HepG2 (cell line): ENCODE data around the gene TBL3. TPM values are rescaled to one million over a fixed set of nuclear protein-coding genes. Genes with fewer than 3 reads are reported as not detected.

ENCODE experiments used
- CHCHD3 ChIP-seq: sonication (generic); formaldehyde crosslinking; IDR thresholded peaks from 2 replicates; pipeline ENCODE4 v1.8.0; 2022; ENCODE audit warnings: mild to moderate bottlenecking, missing genetic modification reagents, moderate library complexity
- DR1 ChIP-seq: sonication (generic); formaldehyde crosslinking; IDR thresholded peaks from 2 replicates; pipeline ENCODE4 v1.8.0; 2021; ENCODE audit warnings: mild to moderate bottlenecking, missing genetic modification reagents, inconsistent platforms
- KAT7 ChIP-seq: IDR thresholded peaks from 2 replicates; pipeline ENCODE4 v1.6.1; 2018; ENCODE audit warnings: borderline replicate concordance, missing compliant biosample characterization
- PAWR ChIP-seq: sonication (generic); formaldehyde crosslinking; IDR thresholded peaks from 2 replicates; pipeline ENCODE4 v1.4.0; 2020; ENCODE audit warnings: missing genetic modification reagents, mild to moderate bottlenecking, borderline replicate concordance
- POLR2AphosphoS5 ChIP-seq: IDR thresholded peaks from 2 replicates; pipeline ENCODE4 v1.6.1; 2012; ENCODE audit warnings: low read depth, low read length
- THAP11 ChIP-seq: IDR thresholded peaks from 2 replicates; pipeline ENCODE4 v1.6.1; 2016; ENCODE audit warnings: missing biosample characterization, missing genetic modification reagents
- ZNF350 ChIP-seq: sonication (generic); formaldehyde crosslinking; IDR thresholded peaks from 2 replicates; pipeline ENCODE4 v1.4.0; 2020; ENCODE audit warnings: mild to moderate bottlenecking, low read depth, missing genetic modification reagents, borderline replicate concordance
- ZNF598 ChIP-seq: sonication (generic); formaldehyde crosslinking; IDR thresholded peaks from 2 replicates; pipeline ENCODE4 v1.5.1; 2020; ENCODE audit warnings: mild to moderate bottlenecking, missing genetic modification reagents, borderline replicate concordance
- ZNF614 ChIP-seq: IDR thresholded peaks from 2 replicates; pipeline ENCODE4 v1.6.1; 2018; ENCODE audit warnings: missing biosample characterization, missing genetic modification reagents, inconsistent platforms, borderline replicate concordance
- ZNF747 ChIP-seq: sonication (generic); formaldehyde crosslinking; IDR thresholded peaks from 2 replicates; pipeline ENCODE4 v1.8.1; 2023; ENCODE audit warnings: missing genetic modification reagents, mild to moderate bottlenecking, borderline replicate concordance
- polyA plus RNA-seq, 8 experiments: library from polyadenylated mRNA; depleted of rRNA in 3 of 8; stranded (reverse) in 7 of 8; unstranded in 1 of 8; fragments of >200 nt; fragmentation: Illumina TruSeq in 4 of 8; extraction: Trizol in 4 of 8; gene quantifications; 2 replicates each; pipeline versions ENCODE4 v1.2.1 to v1.2.3, GENCODE V29; 2011 to 2016; ENCODE audit warnings: low read depth in 4 of 8, missing spikeins in 1 of 8, mixed read lengths in 1 of 8; ENCODE audit not compliant: insufficient read depth in 1 of 8
- total RNA-seq, 5 experiments: library from RNA; depleted of rRNA; stranded (reverse); fragments of >200 nt; fragmentation: Illumina TruSeq; extraction: Trizol; gene quantifications; 2 replicates each; pipeline ENCODE4 v1.2.3, GENCODE V29; 2016; ENCODE audit warnings: low read depth in 1 of 5
- TF ChIP-seq, protein P1 (sequence below): sonication (generic); formaldehyde crosslinking; IDR thresholded peaks from 2 replicates; pipeline ENCODE4 v1.8.1; 2023; ENCODE audit warnings: missing genetic modification reagents, mild to moderate bottlenecking, borderline replicate concordance
- TF ChIP-seq, protein P2 (sequence below): sonication (generic); formaldehyde crosslinking; IDR thresholded peaks from 2 replicates; pipeline ENCODE4 v1.8.1; 2023; ENCODE audit warnings: mild to moderate bottlenecking, missing genetic modification reagents
- TF ChIP-seq, protein P3 (sequence below): sonication (generic); formaldehyde crosslinking; IDR thresholded peaks from 2 replicates; pipeline ENCODE4 v1.8.0; 2022; ENCODE audit warnings: missing genetic modification reagents, mild to moderate bottlenecking, moderate library complexity, borderline replicate concordance
- TF ChIP-seq, protein P4 (sequence below): sonication (generic); formaldehyde crosslinking; IDR thresholded peaks from 2 replicates; pipeline ENCODE4 v1.4.0; 2020; ENCODE audit warnings: missing genetic modification reagents, mild to moderate bottlenecking, borderline replicate concordance
- TF ChIP-seq, protein P5 (sequence below): sonication (generic); formaldehyde crosslinking; IDR thresholded peaks from 2 replicates; pipeline ENCODE4 v1.5.0; 2020; ENCODE audit warnings: missing genetic modification reagents
- TF ChIP-seq, protein P6 (sequence below): sonication (generic); formaldehyde crosslinking; IDR thresholded peaks from 2 replicates; pipeline ENCODE4 v1.5.0; 2020; ENCODE audit warnings: missing genetic modification reagents
- TF ChIP-seq, protein P7 (sequence below): sonication (generic); formaldehyde crosslinking; IDR thresholded peaks from 2 replicates; pipeline ENCODE4 v1.5.1; 2020; ENCODE audit warnings: mild to moderate bottlenecking, missing genetic modification reagents, borderline replicate concordance

TBL3 gene
- total and polyA plus RNA-seq, 2 of the 13 experiments (the other 11 are each of a cell fraction or from before 2014, with no cell fraction given) = 16.8 to 38.0 TPM

DNA sequence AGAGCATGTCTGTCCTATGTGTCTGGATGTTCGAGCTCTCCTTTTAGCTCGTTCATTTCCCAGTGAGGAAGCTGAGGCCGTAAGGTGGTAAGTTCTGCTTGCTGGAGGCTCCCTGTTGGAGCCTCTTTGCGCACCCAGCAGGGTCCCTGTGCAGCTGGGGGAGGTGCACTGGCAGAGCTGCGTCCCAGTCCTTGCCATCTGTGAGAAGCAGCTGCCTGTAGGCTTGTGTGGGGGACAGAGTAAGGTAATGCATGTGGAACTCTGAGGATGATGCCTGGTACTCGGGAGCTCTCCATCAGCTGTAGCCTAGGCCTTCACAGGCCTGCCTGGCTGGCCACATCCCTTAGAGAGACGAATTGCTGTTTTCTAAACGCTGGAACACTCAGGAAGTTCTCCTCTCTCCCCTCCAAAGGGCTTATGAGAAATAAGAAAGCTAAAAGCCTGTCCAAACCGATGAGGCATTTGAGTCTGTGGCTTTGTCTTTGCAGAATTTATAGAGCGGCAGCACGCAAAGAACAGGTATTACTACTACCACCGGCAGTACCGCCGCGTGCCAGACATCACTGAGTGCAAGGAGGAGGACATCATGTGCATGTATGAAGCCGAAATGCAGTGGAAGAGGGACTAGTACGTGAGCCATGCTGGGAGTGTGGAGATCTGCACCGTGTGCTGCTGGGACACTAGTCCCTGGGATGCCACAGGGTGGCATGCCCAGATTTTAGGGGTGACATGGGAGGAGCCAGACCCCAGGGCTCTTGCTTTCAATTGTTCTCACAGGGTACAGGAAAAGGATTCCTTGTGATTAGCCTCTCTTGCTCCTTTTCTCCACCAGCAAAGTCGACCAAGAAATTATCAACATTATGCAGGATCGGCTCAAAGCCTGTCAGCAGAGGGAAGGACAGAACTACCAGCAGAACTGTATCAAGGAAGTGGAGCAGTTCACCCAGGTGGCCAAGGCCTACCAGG, 10.9 kb upstream of the TBL3 start (continued):
- TF ChIP-seq, protein P1, sequence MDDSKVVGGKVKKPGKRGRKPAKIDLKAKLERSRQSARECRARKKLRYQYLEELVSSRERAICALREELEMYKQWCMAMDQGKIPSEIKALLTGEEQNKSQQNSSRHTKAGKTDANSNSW (CRISPR knock-in tag) = no peak
- TF ChIP-seq ZNF350 (CRISPR knock-in tag) (no peak), ZNF614 (CRISPR knock-in tag) (no peak), POLR2AphosphoS5 (peak; percentile 59), KAT7 (no peak), THAP11 (CRISPR knock-in tag) (0 out of 2 replicates have a peak, but pooled peaks have one; percentile 34), ZNF598 (CRISPR knock-in tag) (no peak), PAWR (no peak), DR1 (CRISPR knock-in tag) (no peak), CHCHD3 (no peak), ZNF747 (CRISPR knock-in tag) (no peak)
- TF ChIP-seq, protein P2, sequence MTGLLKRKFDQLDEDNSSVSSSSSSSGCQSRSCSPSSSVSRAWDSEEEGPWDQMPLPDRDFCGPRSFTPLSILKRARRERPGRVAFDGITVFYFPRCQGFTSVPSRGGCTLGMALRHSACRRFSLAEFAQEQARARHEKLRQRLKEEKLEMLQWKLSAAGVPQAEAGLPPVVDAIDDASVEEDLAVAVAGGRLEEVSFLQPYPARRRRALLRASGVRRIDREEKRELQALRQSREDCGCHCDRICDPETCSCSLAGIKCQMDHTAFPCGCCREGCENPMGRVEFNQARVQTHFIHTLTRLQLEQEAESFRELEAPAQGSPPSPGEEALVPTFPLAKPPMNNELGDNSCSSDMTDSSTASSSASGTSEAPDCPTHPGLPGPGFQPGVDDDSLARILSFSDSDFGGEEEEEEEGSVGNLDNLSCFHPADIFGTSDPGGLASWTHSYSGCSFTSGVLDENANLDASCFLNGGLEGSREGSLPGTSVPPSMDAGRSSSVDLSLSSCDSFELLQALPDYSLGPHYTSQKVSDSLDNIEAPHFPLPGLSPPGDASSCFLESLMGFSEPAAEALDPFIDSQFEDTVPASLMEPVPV (CRISPR knock-in tag) = no peak; the same call in 1 of the 2 replicates
- TF ChIP-seq, protein P3, sequence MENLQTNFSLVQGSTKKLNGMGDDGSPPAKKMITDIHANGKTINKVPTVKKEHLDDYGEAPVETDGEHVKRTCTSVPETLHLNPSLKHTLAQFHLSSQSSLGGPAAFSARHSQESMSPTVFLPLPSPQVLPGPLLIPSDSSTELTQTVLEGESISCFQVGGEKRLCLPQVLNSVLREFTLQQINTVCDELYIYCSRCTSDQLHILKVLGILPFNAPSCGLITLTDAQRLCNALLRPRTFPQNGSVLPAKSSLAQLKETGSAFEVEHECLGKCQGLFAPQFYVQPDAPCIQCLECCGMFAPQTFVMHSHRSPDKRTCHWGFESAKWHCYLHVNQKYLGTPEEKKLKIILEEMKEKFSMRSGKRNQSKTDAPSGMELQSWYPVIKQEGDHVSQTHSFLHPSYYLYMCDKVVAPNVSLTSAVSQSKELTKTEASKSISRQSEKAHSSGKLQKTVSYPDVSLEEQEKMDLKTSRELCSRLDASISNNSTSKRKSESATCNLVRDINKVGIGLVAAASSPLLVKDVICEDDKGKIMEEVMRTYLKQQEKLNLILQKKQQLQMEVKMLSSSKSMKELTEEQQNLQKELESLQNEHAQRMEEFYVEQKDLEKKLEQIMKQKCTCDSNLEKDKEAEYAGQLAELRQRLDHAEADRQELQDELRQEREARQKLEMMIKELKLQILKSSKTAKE (CRISPR knock-in tag) = no peak
- TF ChIP-seq, protein P4, sequence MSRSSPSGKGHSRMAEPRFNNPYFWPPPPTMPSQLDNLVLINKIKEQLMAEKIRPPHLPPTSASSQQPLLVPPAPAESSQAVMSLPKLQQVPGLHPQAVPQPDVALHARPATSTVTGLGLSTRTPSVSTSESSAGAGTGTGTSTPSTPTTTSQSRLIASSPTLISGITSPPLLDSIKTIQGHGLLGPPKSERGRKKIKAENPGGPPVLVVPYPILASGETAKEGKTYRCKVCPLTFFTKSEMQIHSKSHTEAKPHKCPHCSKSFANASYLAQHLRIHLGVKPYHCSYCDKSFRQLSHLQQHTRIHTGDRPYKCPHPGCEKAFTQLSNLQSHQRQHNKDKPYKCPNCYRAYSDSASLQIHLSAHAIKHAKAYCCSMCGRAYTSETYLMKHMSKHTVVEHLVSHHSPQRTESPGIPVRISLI (CRISPR knock-in tag) = no peak
- TF ChIP-seq, protein P5, sequence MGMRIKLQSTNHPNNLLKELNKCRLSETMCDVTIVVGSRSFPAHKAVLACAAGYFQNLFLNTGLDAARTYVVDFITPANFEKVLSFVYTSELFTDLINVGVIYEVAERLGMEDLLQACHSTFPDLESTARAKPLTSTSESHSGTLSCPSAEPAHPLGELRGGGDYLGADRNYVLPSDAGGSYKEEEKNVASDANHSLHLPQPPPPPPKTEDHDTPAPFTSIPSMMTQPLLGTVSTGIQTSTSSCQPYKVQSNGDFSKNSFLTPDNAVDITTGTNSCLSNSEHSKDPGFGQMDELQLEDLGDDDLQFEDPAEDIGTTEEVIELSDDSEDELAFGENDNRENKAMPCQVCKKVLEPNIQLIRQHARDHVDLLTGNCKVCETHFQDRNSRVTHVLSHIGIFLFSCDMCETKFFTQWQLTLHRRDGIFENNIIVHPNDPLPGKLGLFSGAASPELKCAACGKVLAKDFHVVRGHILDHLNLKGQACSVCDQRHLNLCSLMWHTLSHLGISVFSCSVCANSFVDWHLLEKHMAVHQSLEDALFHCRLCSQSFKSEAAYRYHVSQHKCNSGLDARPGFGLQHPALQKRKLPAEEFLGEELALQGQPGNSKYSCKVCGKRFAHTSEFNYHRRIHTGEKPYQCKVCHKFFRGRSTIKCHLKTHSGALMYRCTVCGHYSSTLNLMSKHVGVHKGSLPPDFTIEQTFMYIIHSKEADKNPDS (CRISPR knock-in tag) = no peak
- TF ChIP-seq, protein P6, sequence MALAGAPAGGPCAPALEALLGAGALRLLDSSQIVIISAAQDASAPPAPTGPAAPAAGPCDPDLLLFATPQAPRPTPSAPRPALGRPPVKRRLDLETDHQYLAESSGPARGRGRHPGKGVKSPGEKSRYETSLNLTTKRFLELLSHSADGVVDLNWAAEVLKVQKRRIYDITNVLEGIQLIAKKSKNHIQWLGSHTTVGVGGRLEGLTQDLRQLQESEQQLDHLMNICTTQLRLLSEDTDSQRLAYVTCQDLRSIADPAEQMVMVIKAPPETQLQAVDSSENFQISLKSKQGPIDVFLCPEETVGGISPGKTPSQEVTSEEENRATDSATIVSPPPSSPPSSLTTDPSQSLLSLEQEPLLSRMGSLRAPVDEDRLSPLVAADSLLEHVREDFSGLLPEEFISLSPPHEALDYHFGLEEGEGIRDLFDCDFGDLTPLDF (CRISPR knock-in tag) = no peak
- TF ChIP-seq, protein P7, sequence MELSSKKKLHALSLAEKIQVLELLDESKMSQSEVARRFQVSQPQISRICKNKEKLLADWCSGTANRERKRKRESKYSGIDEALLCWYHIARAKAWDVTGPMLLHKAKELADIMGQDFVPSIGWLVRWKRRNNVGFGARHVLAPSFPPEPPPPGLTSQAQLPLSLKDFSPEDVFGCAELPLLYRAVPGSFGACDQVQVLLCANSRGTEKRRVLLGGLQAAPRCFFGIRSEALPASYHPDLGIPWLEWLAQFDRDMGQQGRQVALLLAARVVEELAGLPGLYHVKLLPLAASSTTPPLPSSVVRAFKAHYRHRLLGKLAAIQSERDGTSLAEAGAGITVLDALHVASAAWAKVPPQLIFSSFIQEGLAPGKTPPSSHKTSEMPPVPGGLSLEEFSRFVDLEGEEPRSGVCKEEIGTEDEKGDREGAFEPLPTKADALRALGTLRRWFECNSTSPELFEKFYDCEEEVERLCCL (CRISPR knock-in tag) = no peak
